Measurements from ENCODE around the gene FNDC3B. TPM values are rescaled to one million over a fixed set of nuclear protein-coding genes. Genes with fewer than 3 reads are reported as not detected.

Gene FNDC3B
- total RNA-seq, 1 donor from 2014 or later, result 24.7 TPM

DNA sequence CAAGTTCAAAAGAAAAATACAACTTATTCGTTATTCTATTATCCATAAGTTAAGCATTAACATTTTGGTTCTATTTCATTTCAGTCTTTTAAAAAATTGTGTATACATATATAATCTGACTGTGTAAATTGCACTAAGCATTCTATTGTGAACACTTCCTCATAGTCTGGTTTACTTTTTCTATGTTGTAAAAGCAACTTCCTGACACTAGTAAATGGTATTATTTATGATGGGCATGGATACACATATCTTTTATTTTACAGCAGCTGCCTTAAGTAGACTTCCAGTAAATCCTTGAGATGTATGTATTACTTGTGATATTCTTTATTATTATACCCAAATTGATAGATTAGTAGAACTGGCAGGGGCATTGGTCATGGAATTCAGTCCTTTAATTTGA is 58.2 kb downstream of the FNDC3B start:
- peaks cover 43% of the 10 kb centered on the region for H3K4me1 Mint-ChIP-seq (ENCODE audit: low read depth)
- no peak overlapping the region for H3K27ac Mint-ChIP-seq

GRCh38 chr3:172098698-172099494 is 59.5 kb downstream of the FNDC3B start:
- Mint-ChIP-seq H3K27ac (no peak overlapping the region), H3K4me3 (ENCODE audit: low read depth) (no peak overlapping the region), H3K27me3 (ENCODE audit: low read depth) (no peaks in the 10 kb centered on the region), H3K36me3 (ENCODE audit: low read depth) (peaks cover 5% of the 10 kb centered on the region), H3K4me1 (ENCODE audit: low read depth) (peaks cover 52% of the 10 kb centered on the region), H3K9me3 (no peaks in the 10 kb centered on the region)
- DNase-seq (ENCODE audit: low spot score), result no peak
- intact Hi-C loops (cut with micrococcal nuclease), result no loop called here

More for the DNA sequence above, 58.2 kb downstream of the FNDC3B start:
- H3K4me3 Mint-ChIP-seq (ENCODE audit: low read depth), result no peak overlapping the region
- no peaks in the 10 kb centered on the region for H3K9me3 Mint-ChIP-seq
- no peak for DNase-seq (ENCODE audit: low spot score)
- no peaks in the 10 kb centered on the region for H3K27me3 Mint-ChIP-seq (ENCODE audit: low read depth)
- intact Hi-C loops (cut with micrococcal nuclease), result no loop called here
- H3K36me3 Mint-ChIP-seq (ENCODE audit: low read depth), result peaks cover 6% of the 10 kb centered on the region

- Mint-ChIP-seq H3K4me3 (ENCODE audit: low read depth) (no peak overlapping the region), H3K4me1 (ENCODE audit: low read depth) (peaks cover 52% of the 10 kb centered on the region), H3K9me3 (no peaks in the 10 kb centered on the region), H3K27me3 (ENCODE audit: low read depth) (no peaks in the 10 kb centered on the region), H3K27ac (no peak overlapping the region), H3K36me3 (ENCODE audit: low read depth) (peaks cover 5% of the 10 kb centered on the region)
- intact Hi-C loops (cut with micrococcal nuclease), result no loop called here
- DNase-seq (ENCODE audit: low spot score), result no peak
These were observed 60.1 kb downstream of the FNDC3B start for GRCh38 chr3:172099495-172099808.

DNA sequence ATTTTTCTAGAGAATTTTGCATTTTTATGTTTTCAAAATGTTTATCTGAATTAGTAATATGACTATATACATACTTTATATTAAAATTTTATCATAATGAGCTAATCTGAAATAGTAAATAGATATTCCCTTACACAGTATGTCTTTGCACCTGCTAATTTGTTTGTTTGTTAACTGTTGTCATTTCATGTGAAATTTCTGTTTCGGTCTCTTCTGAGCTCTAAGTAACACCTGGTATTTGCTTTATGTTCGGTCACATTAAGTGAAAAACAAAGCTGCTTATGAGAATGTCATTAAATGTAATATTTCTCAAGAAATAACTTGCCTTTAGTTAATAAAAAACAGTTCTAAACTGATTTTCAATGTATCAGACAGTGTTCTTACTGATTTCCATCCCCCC is 61.1 kb downstream of the FNDC3B start:
- peaks cover 50% of the 10 kb centered on the region for H3K4me1 Mint-ChIP-seq (ENCODE audit: low read depth)

GRCh38 chr3:172101107-172101506 is 61.7 kb downstream of the FNDC3B start:
- Mint-ChIP-seq H3K27ac (no peak overlapping the region), H3K27me3 (ENCODE audit: low read depth) (no peaks in the 10 kb centered on the region), H3K36me3 (ENCODE audit: low read depth) (no peaks in the 10 kb centered on the region), H3K4me3 (ENCODE audit: low read depth) (no peak overlapping the region), H3K4me1 (ENCODE audit: low read depth) (peaks cover 51% of the 10 kb centered on the region), H3K9me3 (no peaks in the 10 kb centered on the region)
- DNase-seq (ENCODE audit: low spot score), result no peak
- intact Hi-C loops (cut with micrococcal nuclease), result loop anchor here (10.0 kb wide), 1 partner anchor 256 kb away; the partner anchor contains the start of gene TMEM212

More for the DNA sequence above, 61.1 kb downstream of the FNDC3B start:
- no peaks in the 10 kb centered on the region for H3K36me3 Mint-ChIP-seq (ENCODE audit: low read depth)
- no peaks in the 10 kb centered on the region for H3K9me3 Mint-ChIP-seq
- H3K4me3 Mint-ChIP-seq (ENCODE audit: low read depth), result no peak overlapping the region
- no peak for DNase-seq (ENCODE audit: low spot score)
- intact Hi-C loops (cut with micrococcal nuclease), result loop anchor here (10.0 kb wide), 1 partner anchor 256 kb away; the partner anchor contains the start of gene TMEM212
- H3K27me3 Mint-ChIP-seq (ENCODE audit: low read depth), result no peaks in the 10 kb centered on the region
- no peak overlapping the region for H3K27ac Mint-ChIP-seq

DNA sequence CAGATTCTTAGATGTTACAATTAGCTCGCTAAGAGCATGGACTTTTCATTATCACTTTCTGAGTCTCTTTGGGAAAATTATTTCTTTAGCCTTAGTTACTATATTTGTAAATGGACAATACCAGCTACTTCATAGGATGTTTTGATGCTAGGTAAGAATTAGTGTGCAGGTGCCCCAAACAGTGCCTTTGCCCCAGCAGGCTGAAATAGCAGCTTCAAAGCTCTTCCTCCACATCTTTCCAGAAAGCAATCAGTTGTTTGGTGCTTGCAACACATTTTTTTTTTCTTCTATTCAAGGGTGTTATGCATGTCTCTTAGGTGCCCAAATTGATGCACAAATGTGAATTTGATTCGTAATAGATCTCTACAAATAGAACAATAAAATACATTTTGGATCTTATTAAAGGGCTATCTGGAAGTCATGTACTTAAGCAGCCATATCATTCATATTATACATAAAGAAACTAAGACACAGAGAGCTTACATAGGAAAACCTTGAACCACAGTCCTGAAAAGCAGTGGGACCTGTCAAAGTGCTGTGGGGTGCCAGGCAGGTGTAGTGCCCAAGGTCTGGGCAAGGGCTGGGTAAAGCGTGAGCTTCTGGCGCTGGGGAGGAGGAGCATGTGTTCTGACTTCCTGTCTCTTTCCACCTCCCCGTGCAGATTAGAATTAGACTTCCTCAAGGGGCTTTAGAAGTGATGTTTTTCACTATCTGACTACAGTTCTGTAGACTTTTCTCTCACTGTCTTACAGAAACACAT is 62.9 kb downstream of the FNDC3B start:
- intact Hi-C loops (cut with micrococcal nuclease), result loop anchor here (10.0 kb wide), 1 partner anchor 258 kb away; the partner anchor contains the start of gene TMEM212
- peaks cover 60% of the 10 kb centered on the region for H3K4me1 Mint-ChIP-seq (ENCODE audit: low read depth)
- no peaks in the 10 kb centered on the region for H3K27me3 Mint-ChIP-seq (ENCODE audit: low read depth)
- H3K4me3 Mint-ChIP-seq (ENCODE audit: low read depth), result no peak overlapping the region
- no peaks in the 10 kb centered on the region for H3K9me3 Mint-ChIP-seq
- no peaks in the 10 kb centered on the region for H3K36me3 Mint-ChIP-seq (ENCODE audit: low read depth)
- no peak for DNase-seq (ENCODE audit: low spot score)
- H3K27ac Mint-ChIP-seq, result no peak overlapping the region

DNA sequence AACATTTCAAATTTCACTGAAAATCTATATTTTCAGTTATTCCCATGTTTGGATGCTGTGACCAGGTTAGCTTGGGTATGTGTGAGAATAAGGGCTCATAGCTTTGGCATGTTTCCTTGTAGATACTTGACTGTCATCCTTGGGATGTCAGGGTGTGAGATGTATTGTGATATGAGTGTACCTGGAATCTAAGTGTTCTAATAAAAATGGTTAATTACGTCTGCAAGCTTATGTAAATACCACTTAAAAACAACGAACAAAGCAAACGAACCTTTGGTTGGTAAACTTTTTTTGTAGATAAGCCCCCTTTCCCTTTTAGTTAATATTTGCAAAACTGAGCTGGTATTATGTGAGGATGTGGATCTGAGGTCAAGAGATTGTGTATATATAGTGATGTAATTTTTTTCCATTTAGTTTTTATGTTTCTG is 63.5 kb downstream of the FNDC3B start:
- intact Hi-C loops (cut with micrococcal nuclease), result loop anchor here (10.0 kb wide), 1 partner anchor 258 kb away; the partner anchor contains the start of gene TMEM212
- H3K4me3 Mint-ChIP-seq (ENCODE audit: low read depth), result no peak overlapping the region
- H3K27me3 Mint-ChIP-seq (ENCODE audit: low read depth), result no peaks in the 10 kb centered on the region

DNA sequence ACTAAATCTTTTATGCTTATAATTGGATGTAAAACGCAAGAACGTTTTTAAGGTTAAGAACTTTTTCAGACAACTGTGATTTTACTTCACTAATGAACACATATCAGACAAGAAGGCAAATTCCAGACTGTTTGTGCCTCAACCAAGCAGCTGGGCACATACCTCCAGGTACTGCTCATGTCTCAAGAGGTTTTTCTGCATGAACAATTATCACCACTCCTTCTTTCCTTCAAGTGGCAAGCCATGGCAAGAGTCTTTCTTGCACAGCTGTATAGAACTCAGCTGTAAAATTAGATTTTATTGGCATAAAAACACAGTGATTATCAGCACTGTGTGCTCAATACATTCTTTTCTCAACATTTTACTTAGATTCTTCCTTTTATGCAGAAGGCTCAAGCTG is 64.3 kb downstream of the FNDC3B start:
- Mint-ChIP-seq H3K9me3 (no peaks in the 10 kb centered on the region), H3K4me3 (ENCODE audit: low read depth) (no peak overlapping the region), H3K27me3 (ENCODE audit: low read depth) (no peaks in the 10 kb centered on the region), H3K27ac (no peak overlapping the region), H3K4me1 (ENCODE audit: low read depth) (peaks cover 69% of the 10 kb centered on the region), H3K36me3 (ENCODE audit: low read depth) (no peaks in the 10 kb centered on the region)
- no peak for DNase-seq (ENCODE audit: low spot score)
- intact Hi-C loops (cut with micrococcal nuclease), result loop anchor here (10.0 kb wide), 1 partner anchor 259 kb away; the partner anchor contains the start of gene TMEM212

More for the DNA sequence above, 63.5 kb downstream of the FNDC3B start:
- no peaks in the 10 kb centered on the region for H3K36me3 Mint-ChIP-seq (ENCODE audit: low read depth)
- no peaks in the 10 kb centered on the region for H3K9me3 Mint-ChIP-seq
- no peak for DNase-seq (ENCODE audit: low spot score)
- H3K27ac Mint-ChIP-seq, result no peak overlapping the region
- peaks cover 63% of the 10 kb centered on the region for H3K4me1 Mint-ChIP-seq (ENCODE audit: low read depth)

GRCh38 chr3:172104471-172105072 is 65.2 kb downstream of the FNDC3B start:
- peaks cover 69% of the 10 kb centered on the region for H3K4me1 Mint-ChIP-seq (ENCODE audit: low read depth)
- intact Hi-C loops (cut with micrococcal nuclease), result loop anchor here (5.0 to 10.0 kb wide), 4 partner anchors 43 to 488 kb away; partner anchors contain the start of gene TMEM212
- no peak overlapping the region for H3K27ac Mint-ChIP-seq
- no peaks in the 10 kb centered on the region for H3K27me3 Mint-ChIP-seq (ENCODE audit: low read depth)
- H3K36me3 Mint-ChIP-seq (ENCODE audit: low read depth), result peaks cover 2% of the 10 kb centered on the region
- DNase-seq (ENCODE audit: low spot score), result no peak
- no peaks in the 10 kb centered on the region for H3K9me3 Mint-ChIP-seq
- no peak overlapping the region for H3K4me3 Mint-ChIP-seq (ENCODE audit: low read depth)

DNA sequence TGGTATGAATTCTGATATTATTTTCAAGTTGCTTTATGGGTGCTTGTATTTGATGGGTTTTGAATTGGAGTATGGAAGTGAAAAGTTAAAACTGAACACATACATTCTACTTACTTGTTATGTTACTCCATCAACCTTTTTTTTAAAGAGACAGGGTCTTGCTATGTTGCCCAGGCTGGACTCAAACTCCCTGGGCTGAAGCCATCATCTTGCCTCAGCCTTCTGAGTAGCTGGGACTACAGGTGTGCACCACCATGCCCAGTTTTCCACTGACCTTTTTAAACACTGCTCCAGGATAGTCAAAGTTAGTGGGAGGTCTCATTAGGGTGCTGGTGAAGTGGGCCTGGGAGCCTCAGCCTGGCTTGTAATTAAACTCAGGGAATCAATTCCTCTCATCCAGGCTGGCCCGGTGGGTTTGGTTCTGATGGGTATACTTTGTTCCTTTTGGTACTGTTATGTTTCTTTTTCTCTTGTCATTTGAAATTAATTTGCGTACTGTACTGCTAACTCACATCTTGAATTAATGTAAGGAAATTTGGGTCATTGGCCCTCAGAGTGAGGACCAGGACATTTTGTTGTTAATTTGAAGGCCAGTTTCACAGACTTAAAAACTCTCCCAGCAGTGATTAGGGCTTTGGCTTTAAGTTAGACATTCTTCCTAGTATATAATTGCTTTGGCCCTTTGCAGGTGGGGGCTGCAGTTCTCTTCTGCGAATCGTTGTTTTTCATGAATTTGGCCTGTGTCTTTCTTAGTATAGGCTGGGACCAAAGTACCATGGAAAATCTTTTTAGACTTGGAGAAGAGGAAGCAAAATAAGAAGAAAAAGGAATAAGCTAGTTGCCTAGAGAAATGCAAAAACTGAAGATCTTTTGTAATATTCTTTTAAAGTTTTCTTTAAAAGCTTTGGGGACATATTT is 66.9 kb downstream of the FNDC3B start:
- intact Hi-C loops (cut with micrococcal nuclease), result loop anchor here (2.0 to 10.0 kb wide), 6 partner anchors 21 to 486 kb away; partner anchors contain the start of gene TMEM212
- H3K4me3 Mint-ChIP-seq (ENCODE audit: low read depth), result no peak overlapping the region
- peaks cover 68% of the 10 kb centered on the region for H3K4me1 Mint-ChIP-seq (ENCODE audit: low read depth)
- H3K27ac Mint-ChIP-seq, result peak overlapping the region; percentile 90
- no peak for DNase-seq (ENCODE audit: low spot score)
- peaks cover 5% of the 10 kb centered on the region for H3K36me3 Mint-ChIP-seq (ENCODE audit: low read depth)
- H3K27me3 Mint-ChIP-seq (ENCODE audit: low read depth), result no peaks in the 10 kb centered on the region
- no peaks in the 10 kb centered on the region for H3K9me3 Mint-ChIP-seq

DNA sequence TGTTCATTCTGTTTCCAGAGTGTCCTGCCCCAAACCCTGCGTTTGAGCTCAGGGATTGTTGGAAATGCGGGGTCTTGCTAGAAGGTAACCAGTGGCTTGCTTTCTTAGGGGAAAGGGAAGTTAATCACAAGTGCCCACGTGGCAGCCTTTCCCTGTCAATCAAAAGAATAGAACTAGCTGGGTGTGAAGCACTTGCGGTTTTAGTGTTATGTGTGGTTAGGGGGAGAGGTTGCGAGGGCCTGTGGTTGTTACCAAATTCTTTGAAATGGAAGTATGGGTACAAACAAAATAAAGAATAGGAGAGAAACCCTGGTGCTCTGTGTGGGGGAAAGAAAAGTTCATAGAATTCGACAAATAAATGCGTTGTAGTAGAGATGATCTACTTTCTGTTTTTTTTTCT is 67.6 kb downstream of the FNDC3B start:
- H3K9me3 Mint-ChIP-seq, result no peaks in the 10 kb centered on the region
- H3K27me3 Mint-ChIP-seq (ENCODE audit: low read depth), result no peaks in the 10 kb centered on the region
- H3K36me3 Mint-ChIP-seq (ENCODE audit: low read depth), result peaks cover 5% of the 10 kb centered on the region
- peak; percentile 71 for DNase-seq (ENCODE audit: low spot score)
- H3K27ac Mint-ChIP-seq, result peak overlapping the region; percentile 90
- intact Hi-C loops (cut with micrococcal nuclease), result loop anchor here (1.0 to 10.0 kb wide), 12 partner anchors 12 to 485 kb away; partner anchors contain the start of genes FNDC3B and TMEM212
- peak overlapping the region; percentile 75 for H3K4me3 Mint-ChIP-seq (ENCODE audit: low read depth)
- H3K4me1 Mint-ChIP-seq (ENCODE audit: low read depth), result peaks cover 64% of the 10 kb centered on the region
